Fibroblast of lung (primary cell): ENCODE results near the gene CAPN14. TPM values are rescaled to one million over a fixed set of nuclear protein-coding genes. Genes with fewer than 3 reads are reported as not detected.

Experiments used
- DNase-seq, 2 donors: peaks; one replicate each; pipeline versions ENCODE4 v3.0.0 to v3.0.0-alpha.2; 2010; ENCODE audit warnings: low read depth in 2 of 2
- H2AFZ ChIP-seq: 2 replicates; pipeline ENCODE4 v1.5.1; 2012; ENCODE audit warnings: low read length, control low read depth, inconsistent platforms
- H3K27ac ChIP-seq: 2 replicates; pipeline ENCODE4 v1.5.1; 2011; ENCODE audit warnings: low read length, control low read depth; ENCODE audit not compliant: insufficient read depth
- H3K27me3 ChIP-seq: 2 replicates; pipeline ENCODE4 v1.5.1; 2011; ENCODE audit warnings: mild to moderate bottlenecking, low read length; ENCODE audit not compliant: control insufficient read depth, insufficient read depth
- H3K36me3 ChIP-seq: 2 replicates; pipeline ENCODE4 v1.5.1; 2011; ENCODE audit warnings: low read length; ENCODE audit not compliant: control insufficient read depth, insufficient read depth
- H3K4me1 ChIP-seq: 2 replicates; pipeline ENCODE4 v1.5.1; 2011; ENCODE audit warnings: low read length; ENCODE audit not compliant: control insufficient read depth, insufficient read depth; ENCODE audit errors: extremely low read depth
- H3K4me2 ChIP-seq: 2 replicates; pipeline ENCODE4 v1.5.1; 2011; ENCODE audit warnings: low read length, control low read depth; ENCODE audit not compliant: insufficient read depth; ENCODE audit errors: extremely low read depth
- H3K4me3 ChIP-seq, 4 experiments: fragments of 200-600 bp in 1 of 4; sonication (generic) in 1 of 4; replicated peaks in 1 of 4; 2 replicates each; pipeline ENCODE4 v1.5.1; 2011 to 2016; ENCODE audit warnings: low read length in 4 of 4, low read depth in 3 of 4, mild to moderate bottlenecking in 3 of 4, control low read depth in 2 of 4, inconsistent platforms in 1 of 4, mixed read lengths in 1 of 4; ENCODE audit not compliant: insufficient read depth in 1 of 4; ENCODE audit errors: control extremely low read depth in 1 of 4
- H3K79me2 ChIP-seq: 2 replicates; pipeline ENCODE4 v1.5.1; 2012; ENCODE audit warnings: mild to moderate bottlenecking, low read length, inconsistent platforms; ENCODE audit not compliant: control insufficient read depth, insufficient read depth
- H3K9ac ChIP-seq: 2 replicates; pipeline ENCODE4 v1.5.1; 2011; ENCODE audit warnings: mild to moderate bottlenecking, low read length, control low read depth; ENCODE audit not compliant: insufficient read depth
- H3K9me3 ChIP-seq: 2 replicates; pipeline ENCODE4 v1.5.1; 2012; ENCODE audit warnings: low read depth, low read length; ENCODE audit not compliant: control insufficient read depth, insufficient read depth
- H4K20me1 ChIP-seq: 2 replicates; pipeline ENCODE4 v1.5.1; 2011; ENCODE audit warnings: low read length; ENCODE audit not compliant: control insufficient read depth, insufficient read depth; ENCODE audit errors: extremely low read depth
- CTCF ChIP-seq, 2 donors: IDR thresholded peaks in 1 of 2; conservative IDR thresholded peaks in 1 of 2; 1 replicate in 1 of 2; 2 replicates in 1 of 2; pipeline ENCODE4 v1.5.1; 2011 to 2012; ENCODE audit warnings: low read length in 2 of 2, control low read depth in 1 of 2, inconsistent platforms in 1 of 2, low read depth in 1 of 2, mild to moderate bottlenecking in 1 of 2
- EZH2 ChIP-seq: IDR thresholded peaks from 2 replicates; pipeline ENCODE4 v1.5.1; 2012; ENCODE audit warnings: low read length, control low read depth, mild to moderate bottlenecking; ENCODE audit errors: missing control alignments
- polyA plus RNA-seq, 2 donors: library from polyadenylated mRNA; depleted of rRNA in 1 of 2; stranded (reverse) in 1 of 2; unstranded in 1 of 2; fragments of >200 nt; gene quantifications; 2 replicates each; pipeline ENCODE4 v1.2.1, GENCODE V29; 2011 to 2012; ENCODE audit warnings: missing spikeins in 1 of 2
- total RNA-seq: library from RNA; depleted of rRNA; stranded (reverse); fragments of >200 nt; gene quantifications from 2 replicates; pipeline ENCODE4 v1.2.1, GENCODE V29; 2014

The CAPN14 gene
- total and polyA plus RNA-seq, 2 donors (not counting 1 experiment from before 2014, with no cell fraction given): 0.05 to 0.17 TPM

GRCh38 chr2:31228717-31229116, 11.4 kb upstream of the CAPN14 start:
- H3K27ac ChIP-seq: no peak overlapping the region

GRCh38 chr2:31227711-31228125, 10.4 kb upstream of the CAPN14 start:
- no peak overlapping the region for H2AFZ ChIP-seq
- no peak overlapping the region for H3K27ac ChIP-seq
- DNase-seq: peak in 1 of 2 donors; percentile 82
- no peaks in the 10 kb centered on the region for H3K79me2 ChIP-seq
- no peak overlapping the region for H3K9ac ChIP-seq
- H3K9me3 ChIP-seq: no peaks in the 10 kb centered on the region
- H3K4me2 ChIP-seq: no peak overlapping the region
- no peaks in the 10 kb centered on the region for H3K4me1 ChIP-seq
- no peak overlapping the region for H3K4me3 ChIP-seq
- TF ChIP-seq CTCF (conservative IDR thresholded peaks at IDR 0.05 in 1 of 2, IDR thresholded peaks at IDR 0.05 in 1 of 2; ENCODE audit: low read depth in 1 of 2, low read length in 2 of 2): no peak
- no peak for TF ChIP-seq EZH2
- H3K36me3 ChIP-seq: no peaks in the 10 kb centered on the region
- no peaks in the 10 kb centered on the region for H4K20me1 ChIP-seq
- H3K27me3 ChIP-seq: peaks cover 10% of the 10 kb centered on the region

More at GRCh38 chr2:31228717-31229116, 11.4 kb upstream of the CAPN14 start:
- Histone ChIP-seq H3K36me3 (no peaks in the 10 kb centered on the region), H3K4me1 (peaks cover 2% of the 10 kb centered on the region), H3K4me2 (no peak overlapping the region), H4K20me1 (no peaks in the 10 kb centered on the region), H3K27me3 (peaks cover 10% of the 10 kb centered on the region), H3K9me3 (no peaks in the 10 kb centered on the region), H3K9ac (no peak overlapping the region), H3K4me3 (no peak overlapping the region), H3K79me2 (no peaks in the 10 kb centered on the region), H2AFZ (no peak overlapping the region)
- TF ChIP-seq EZH2 (no peak), CTCF (conservative IDR thresholded peaks at IDR 0.05 in 1 of 2, IDR thresholded peaks at IDR 0.05 in 1 of 2; ENCODE audit: low read depth in 1 of 2, low read length in 2 of 2) (no peak)
- DNase-seq: no peak

DNA sequence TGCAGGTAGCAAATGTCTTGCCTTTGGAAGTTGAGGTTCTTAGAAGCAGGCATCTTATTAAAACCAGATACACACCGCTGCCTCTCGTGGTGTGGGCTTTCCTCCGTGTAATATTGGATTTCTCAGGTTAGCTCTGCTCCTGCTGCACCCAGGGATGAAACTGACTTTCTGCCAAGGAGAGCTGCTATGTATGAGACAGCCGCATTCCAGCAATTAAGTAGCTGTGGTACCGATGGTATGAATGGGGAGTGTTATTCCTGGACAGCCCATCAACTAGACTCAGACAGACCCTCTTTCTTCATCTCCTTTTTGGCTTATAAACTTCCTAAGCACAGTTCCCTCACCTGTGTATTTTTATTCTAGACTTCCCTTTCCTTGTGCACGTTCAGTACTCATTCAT, 9.8 kb upstream of the CAPN14 start:
- H4K20me1 ChIP-seq: no peaks in the 10 kb centered on the region
- H3K36me3 ChIP-seq: no peaks in the 10 kb centered on the region
- no peaks in the 10 kb centered on the region for H3K4me1 ChIP-seq
- no peak overlapping the region for H2AFZ ChIP-seq
- no peak for DNase-seq
- no peak overlapping the region for H3K4me3 ChIP-seq
- H3K4me2 ChIP-seq: no peak overlapping the region
- H3K27ac ChIP-seq: no peak overlapping the region
- peaks cover 10% of the 10 kb centered on the region for H3K27me3 ChIP-seq
- H3K79me2 ChIP-seq: no peaks in the 10 kb centered on the region
- no peak overlapping the region for H3K9ac ChIP-seq
- no peak for TF ChIP-seq CTCF (conservative IDR thresholded peaks at IDR 0.05 in 1 of 2, IDR thresholded peaks at IDR 0.05 in 1 of 2; ENCODE audit: low read depth in 1 of 2, low read length in 2 of 2)
- no peak for TF ChIP-seq EZH2
- no peaks in the 10 kb centered on the region for H3K9me3 ChIP-seq
